ENCODE measurements around the gene RFX7. TPM values are rescaled to one million over a fixed set of nuclear protein-coding genes. Genes with fewer than 3 reads are reported as not detected.

Gene RFX7
- total RNA-seq, 4 donors from 2014 or later = 7.5 to 10.7 (median 9.9) TPM

GRCh38 chr15:56234804-56235203 is 8.9 kb downstream of the RFX7 start:
- no peak for DNase-seq
- H3K36me3 ChIP-seq = peaks cover 0 to 39% (median 0%) of the 10 kb centered on the region in 3 donors
- H3K4me1 ChIP-seq = peaks cover 0 to 7% (median 0%) of the 10 kb centered on the region in 3 donors
- TF ChIP-seq POLR2A (IDR thresholded peaks at IDR 0.05) (no peak), CTCF (IDR thresholded peaks at IDR 0.05) (no peak)
- intact Hi-C loops (cut with DNase I) = no loop called here
- no peaks in the 10 kb centered on the region for H3K27me3 ChIP-seq
- peaks cover 0 to 19% (median 8%) of the 10 kb centered on the region in 3 donors for H3K9me3 ChIP-seq
- no peak overlapping the region for H3K27ac ChIP-seq
- WGBS, 2 donors = 70 to 87% methylated on average over 4 of the region's 4 CpGs
- no peak overlapping the region for H3K4me3 ChIP-seq

DNA sequence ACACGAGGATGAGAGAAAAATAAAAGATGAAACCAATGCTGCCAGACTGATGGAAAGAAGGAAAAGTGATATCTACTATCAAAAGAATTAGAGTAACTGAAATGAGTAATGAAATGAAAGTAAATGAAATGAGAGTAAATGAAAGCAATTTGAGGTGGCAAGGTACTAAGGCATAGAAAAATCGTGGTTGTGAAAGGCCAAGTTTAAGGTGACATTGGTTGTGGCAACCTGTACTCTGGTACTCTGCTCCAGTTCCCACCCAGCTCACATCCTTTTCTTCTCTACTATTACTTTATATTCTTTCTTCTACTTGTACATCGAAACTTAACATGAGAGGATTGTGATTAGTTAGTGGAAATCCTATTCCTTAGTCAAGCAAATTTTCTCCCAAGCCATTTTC is 10.1 kb downstream of the RFX7 start:
- Histone ChIP-seq H3K4me3 (no peak overlapping the region), H3K9me3 (peaks cover 0 to 19% (median 8%) of the 10 kb centered on the region in 3 donors), H3K36me3 (peaks cover 0 to 51% (median 0%) of the 10 kb centered on the region in 3 donors), H3K27me3 (no peaks in the 10 kb centered on the region), H3K27ac (no peak overlapping the region), H3K4me1 (peaks cover 0 to 7% (median 0%) of the 10 kb centered on the region in 3 donors)
- intact Hi-C loops (cut with DNase I) = no loop called here
- 90 to 96% methylated on average over 3 of the region's 3 CpGs for WGBS, 2 donors
- TF ChIP-seq CTCF (IDR thresholded peaks at IDR 0.05) (no peak), POLR2A (IDR thresholded peaks at IDR 0.05) (no peak)
- no peak for DNase-seq

- no peak for DNase-seq
- Histone ChIP-seq H3K9me3 (peaks cover 0 to 23% (median 8%) of the 10 kb centered on the region in 3 donors), H3K27ac (no peak overlapping the region), H3K4me3 (no peak overlapping the region), H3K4me1 (peaks cover 0 to 7% (median 0%) of the 10 kb centered on the region in 3 donors), H3K36me3 (peaks cover 0 to 51% (median 0%) of the 10 kb centered on the region in 3 donors), H3K27me3 (no peaks in the 10 kb centered on the region)
- 89 to 100% methylated on average over 1 to 3 of the region's 3 CpGs for WGBS, 2 donors
- intact Hi-C loops (cut with DNase I) = no loop called here
- TF ChIP-seq CTCF (IDR thresholded peaks at IDR 0.05) (no peak), POLR2A (IDR thresholded peaks at IDR 0.05) (no peak)
Measured at GRCh38 chr15:56232058-56232457, 11.6 kb downstream of the RFX7 start.

DNA sequence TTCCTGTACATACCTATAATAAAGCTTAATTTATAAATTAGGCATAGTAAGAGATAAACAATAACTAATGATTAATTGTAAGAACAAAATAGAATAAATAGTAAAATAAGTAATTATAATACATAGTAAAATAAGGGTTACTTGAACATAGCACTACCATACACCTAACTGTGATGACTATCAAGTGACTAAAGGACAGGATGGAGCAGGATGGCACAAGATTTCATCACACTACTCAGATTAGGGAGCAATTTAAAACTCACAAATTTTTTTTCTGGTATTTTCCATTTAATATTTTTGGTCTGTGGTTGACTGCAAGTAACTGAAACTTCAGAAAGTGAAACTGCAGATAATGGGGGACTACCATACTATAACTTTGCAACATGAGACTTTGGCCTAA is 14.8 kb downstream of the RFX7 start:
- intact Hi-C loops (cut with DNase I) = no loop called here
- TF ChIP-seq POLR2A (IDR thresholded peaks at IDR 0.05) = no peak
- TF ChIP-seq CTCF (IDR thresholded peaks at IDR 0.05) = no peak
- Histone ChIP-seq H3K9me3 (peaks cover 0 to 23% (median 8%) of the 10 kb centered on the region in 3 donors), H3K27me3 (no peaks in the 10 kb centered on the region), H3K4me1 (no peaks in the 10 kb centered on the region), H3K4me3 (no peak overlapping the region), H3K36me3 (peaks cover 0 to 51% (median 0%) of the 10 kb centered on the region in 3 donors), H3K27ac (no peak overlapping the region)
- no peak for DNase-seq

DNA sequence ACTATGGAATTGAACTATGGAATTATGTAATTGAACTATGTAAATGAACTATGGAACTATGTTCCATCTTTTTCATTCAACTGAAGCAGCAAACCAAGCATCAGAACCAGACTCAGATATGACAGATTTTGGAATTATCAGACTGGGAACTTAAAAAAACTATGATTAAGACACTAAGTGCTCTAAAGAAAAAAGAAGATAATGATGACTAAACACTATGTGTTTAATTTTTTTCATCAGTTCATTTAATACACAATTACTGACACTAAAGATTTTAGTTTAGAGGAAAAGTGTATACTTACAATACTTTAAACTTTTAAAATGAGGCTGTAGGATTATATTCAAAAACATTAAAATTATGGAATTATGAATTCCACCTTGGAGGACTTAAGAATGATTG is 15.3 kb downstream of the RFX7 start:
- H3K4me3 ChIP-seq = no peak overlapping the region

More for the DNA sequence above, 15.3 kb downstream of the RFX7 start:
- H3K9me3 ChIP-seq = peaks cover 0 to 22% (median 8%) of the 10 kb centered on the region in 3 donors
- DNase-seq = no peak
- no peaks in the 10 kb centered on the region for H3K4me1 ChIP-seq
- TF ChIP-seq POLR2A (IDR thresholded peaks at IDR 0.05) (no peak), CTCF (IDR thresholded peaks at IDR 0.05) (no peak)
- intact Hi-C loops (cut with DNase I) = no loop called here
- H3K27me3 ChIP-seq = no peaks in the 10 kb centered on the region
- H3K27ac ChIP-seq = no peak overlapping the region
- H3K36me3 ChIP-seq = peaks cover 0 to 47% (median 0%) of the 10 kb centered on the region in 3 donors
